ENCODE data around the gene FRRS1. TPM values are rescaled to one million over a fixed set of nuclear protein-coding genes. Genes with fewer than 3 reads are reported as not detected.

The FRRS1 gene
- polyA plus RNA-seq, 1 donor (not counting 4 experiments of a cell fraction or from before 2014, with no cell fraction given), result 11.2 TPM

DNA sequence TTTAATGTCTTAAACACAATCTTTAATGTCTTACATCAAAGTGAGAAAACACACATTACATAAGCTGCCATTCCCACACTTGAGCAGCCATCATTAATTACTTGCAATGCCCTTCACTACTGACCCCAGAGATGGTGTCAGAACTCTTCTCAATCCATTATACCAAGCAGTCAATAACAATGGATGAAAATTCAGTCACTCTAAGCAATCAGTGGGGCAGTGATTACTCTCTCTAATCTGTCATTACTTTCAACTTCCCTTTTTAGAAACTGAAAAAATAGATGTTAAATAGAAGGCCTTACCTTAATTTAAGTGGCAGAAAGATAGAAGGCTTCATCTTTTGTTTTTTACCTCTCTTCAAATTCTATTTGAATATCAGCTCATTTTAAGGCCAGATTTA is 9.7 kb upstream of the FRRS1 start:
- no peaks in the 10 kb centered on the region for H4K20me1 ChIP-seq (ENCODE audit: control insufficient read depth, extremely low read depth, insufficient read depth, low read length)
- no peak overlapping the region for H3K9ac ChIP-seq (ENCODE audit: control insufficient read depth, extremely low read depth, insufficient read depth, low read length)
- DNase-seq (ENCODE audit: low read depth, low spot score), result no peak
- TF ChIP-seq, protein P1, sequence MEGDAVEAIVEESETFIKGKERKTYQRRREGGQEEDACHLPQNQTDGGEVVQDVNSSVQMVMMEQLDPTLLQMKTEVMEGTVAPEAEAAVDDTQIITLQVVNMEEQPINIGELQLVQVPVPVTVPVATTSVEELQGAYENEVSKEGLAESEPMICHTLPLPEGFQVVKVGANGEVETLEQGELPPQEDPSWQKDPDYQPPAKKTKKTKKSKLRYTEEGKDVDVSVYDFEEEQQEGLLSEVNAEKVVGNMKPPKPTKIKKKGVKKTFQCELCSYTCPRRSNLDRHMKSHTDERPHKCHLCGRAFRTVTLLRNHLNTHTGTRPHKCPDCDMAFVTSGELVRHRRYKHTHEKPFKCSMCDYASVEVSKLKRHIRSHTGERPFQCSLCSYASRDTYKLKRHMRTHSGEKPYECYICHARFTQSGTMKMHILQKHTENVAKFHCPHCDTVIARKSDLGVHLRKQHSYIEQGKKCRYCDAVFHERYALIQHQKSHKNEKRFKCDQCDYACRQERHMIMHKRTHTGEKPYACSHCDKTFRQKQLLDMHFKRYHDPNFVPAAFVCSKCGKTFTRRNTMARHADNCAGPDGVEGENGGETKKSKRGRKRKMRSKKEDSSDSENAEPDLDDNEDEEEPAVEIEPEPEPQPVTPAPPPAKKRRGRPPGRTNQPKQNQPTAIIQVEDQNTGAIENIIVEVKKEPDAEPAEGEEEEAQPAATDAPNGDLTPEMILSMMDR (optimal IDR thresholded peaks at IDR 0.05 in 1 of 3, IDR thresholded peaks at IDR 0.05 in 1 of 3, conservative IDR thresholded peaks at IDR 0.05 in 1 of 3; ENCODE audit: extremely low read depth in 1 of 3, insufficient read depth in 2 of 3, low read length in 3 of 3), result no peak
- no peak for TF ChIP-seq EZH2 (IDR thresholded peaks at IDR 0.05; ENCODE audit: low read length)
- no peaks in the 10 kb centered on the region for H3K27me3 ChIP-seq (ENCODE audit: control insufficient read depth, extremely low read depth, insufficient read depth, low read length)
- H3K36me3 ChIP-seq (ENCODE audit: control insufficient read depth in 2 of 2, extremely low read depth in 1 of 2, insufficient read depth in 2 of 2, low read length in 2 of 2), result no peaks in the 10 kb centered on the region
- no peak for FAIRE-seq
- no peak overlapping the region for H3K4me2 ChIP-seq (ENCODE audit: control insufficient read depth, extremely low read depth, insufficient read depth, low read depth, low read length)
- H3K27ac ChIP-seq (ENCODE audit: control insufficient read depth, insufficient read depth, low read length), result no peak overlapping the region
- no peaks in the 10 kb centered on the region for H3K9me1 ChIP-seq (ENCODE audit: control insufficient read depth, extremely low read depth, insufficient read depth, low read length)
- no peaks in the 10 kb centered on the region for H3K79me2 ChIP-seq (ENCODE audit: control insufficient read depth, insufficient read depth, low read length)
- H2AFZ ChIP-seq (ENCODE audit: control insufficient read depth, low read length), result no peak overlapping the region
- H3K9me3 ChIP-seq (ENCODE audit: control insufficient read depth, low read depth, low read length), result no peaks in the 10 kb centered on the region
- no peak overlapping the region for H3K4me3 ChIP-seq (ENCODE audit: control insufficient read depth in 2 of 3, extremely low read depth in 1 of 3, insufficient read depth in 2 of 3, low read depth in 1 of 3, low read length in 3 of 3)
- dilution Hi-C loops (cut with MboI; ENCODE audit: extremely low pct_ligation_motif_present, low sequenced_read_pairs), result no loop called here
- no peaks in the 10 kb centered on the region for H3K4me1 ChIP-seq (ENCODE audit: control insufficient read depth, extremely low read depth, insufficient read depth, low read length)

DNA sequence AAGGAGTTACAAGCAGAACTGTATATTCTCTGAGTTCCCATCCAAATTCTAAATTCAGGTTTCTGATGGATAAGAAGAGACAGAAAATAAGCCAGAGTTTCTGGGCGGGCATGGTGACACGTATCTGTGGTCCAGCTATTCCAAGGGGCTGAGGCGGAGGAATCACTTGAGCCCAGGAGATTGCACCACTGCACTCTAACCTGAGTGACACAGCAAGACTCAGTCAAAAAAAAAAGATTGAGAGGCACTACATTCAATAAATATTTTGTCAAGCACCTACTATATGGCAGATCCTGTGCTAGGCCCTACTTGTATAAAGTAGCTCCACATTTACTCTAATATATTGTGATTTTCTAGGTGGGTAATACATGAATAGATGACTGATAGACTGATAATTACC is 6.4 kb upstream of the FRRS1 start:
- dilution Hi-C loops (cut with MboI; ENCODE audit: extremely low pct_ligation_motif_present, low sequenced_read_pairs), result no loop called here
- DNase-seq (ENCODE audit: low read depth, low spot score), result no peak
- H3K9me1 ChIP-seq (ENCODE audit: control insufficient read depth, extremely low read depth, insufficient read depth, low read length), result no peaks in the 10 kb centered on the region
- no peaks in the 10 kb centered on the region for H3K4me1 ChIP-seq (ENCODE audit: control insufficient read depth, extremely low read depth, insufficient read depth, low read length)
- no peak overlapping the region for H3K27ac ChIP-seq (ENCODE audit: control insufficient read depth, insufficient read depth, low read length)
- H3K27me3 ChIP-seq (ENCODE audit: control insufficient read depth, extremely low read depth, insufficient read depth, low read length), result no peaks in the 10 kb centered on the region
- no peak for FAIRE-seq
- no peak for TF ChIP-seq EZH2 (IDR thresholded peaks at IDR 0.05; ENCODE audit: low read length)
- no peaks in the 10 kb centered on the region for H3K79me2 ChIP-seq (ENCODE audit: control insufficient read depth, insufficient read depth, low read length)
- no peaks in the 10 kb centered on the region for H4K20me1 ChIP-seq (ENCODE audit: control insufficient read depth, extremely low read depth, insufficient read depth, low read length)
- H3K4me3 ChIP-seq (ENCODE audit: control insufficient read depth in 2 of 3, extremely low read depth in 1 of 3, insufficient read depth in 2 of 3, low read depth in 1 of 3, low read length in 3 of 3), result no peak overlapping the region
- H3K9me3 ChIP-seq (ENCODE audit: control insufficient read depth, low read depth, low read length), result no peaks in the 10 kb centered on the region
- no peak overlapping the region for H3K4me2 ChIP-seq (ENCODE audit: control insufficient read depth, extremely low read depth, insufficient read depth, low read depth, low read length)
- H3K36me3 ChIP-seq (ENCODE audit: control insufficient read depth in 2 of 2, extremely low read depth in 1 of 2, insufficient read depth in 2 of 2, low read length in 2 of 2), result no peaks in the 10 kb centered on the region
- H3K9ac ChIP-seq (ENCODE audit: control insufficient read depth, extremely low read depth, insufficient read depth, low read length), result no peak overlapping the region
- no peak overlapping the region for H2AFZ ChIP-seq (ENCODE audit: control insufficient read depth, low read length)

DNA sequence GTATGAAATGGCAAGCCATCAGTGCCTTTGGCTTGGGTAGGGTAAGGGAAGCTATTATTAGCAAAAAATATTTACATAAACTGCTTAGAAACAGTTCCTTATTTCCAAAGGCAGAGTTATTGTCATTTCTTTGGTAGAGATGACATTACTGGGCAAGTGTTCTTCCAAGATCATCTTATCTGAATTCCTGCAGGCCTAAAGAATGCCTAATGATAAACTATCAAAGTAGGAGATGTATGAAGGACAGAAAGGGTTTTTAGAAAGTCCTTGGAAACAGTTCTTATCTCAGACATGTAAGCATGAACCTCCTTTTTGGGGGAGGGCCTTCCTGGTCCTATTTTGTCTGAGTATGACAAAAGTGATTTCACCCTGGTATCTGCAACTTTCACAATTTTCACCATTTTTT is 5.1 kb upstream of the FRRS1 start:
- no peak overlapping the region for H2AFZ ChIP-seq (ENCODE audit: control insufficient read depth, low read length)
- H3K27ac ChIP-seq (ENCODE audit: control insufficient read depth, insufficient read depth, low read length), result no peak overlapping the region
- no peaks in the 10 kb centered on the region for H3K79me2 ChIP-seq (ENCODE audit: control insufficient read depth, insufficient read depth, low read length)
- no peak for TF ChIP-seq EZH2 (IDR thresholded peaks at IDR 0.05; ENCODE audit: low read length)
- TF ChIP-seq, protein P1 (optimal IDR thresholded peaks at IDR 0.05 in 1 of 3, IDR thresholded peaks at IDR 0.05 in 1 of 3, conservative IDR thresholded peaks at IDR 0.05 in 1 of 3; ENCODE audit: extremely low read depth in 1 of 3, insufficient read depth in 2 of 3, low read length in 3 of 3), result no peak
- no peak overlapping the region for H3K9ac ChIP-seq (ENCODE audit: control insufficient read depth, extremely low read depth, insufficient read depth, low read length)
- dilution Hi-C loops (cut with MboI; ENCODE audit: extremely low pct_ligation_motif_present, low sequenced_read_pairs), result no loop called here
- H3K36me3 ChIP-seq (ENCODE audit: control insufficient read depth in 2 of 2, extremely low read depth in 1 of 2, insufficient read depth in 2 of 2, low read length in 2 of 2), result no peaks in the 10 kb centered on the region
- no peaks in the 10 kb centered on the region for H3K9me3 ChIP-seq (ENCODE audit: control insufficient read depth, low read depth, low read length)
- no peak overlapping the region for H3K4me3 ChIP-seq (ENCODE audit: control insufficient read depth in 2 of 3, extremely low read depth in 1 of 3, insufficient read depth in 2 of 3, low read depth in 1 of 3, low read length in 3 of 3)
- FAIRE-seq, result no peak
- no peaks in the 10 kb centered on the region for H3K9me1 ChIP-seq (ENCODE audit: control insufficient read depth, extremely low read depth, insufficient read depth, low read length)
- H3K4me1 ChIP-seq (ENCODE audit: control insufficient read depth, extremely low read depth, insufficient read depth, low read length), result peaks cover 5% of the 10 kb centered on the region
- DNase-seq (ENCODE audit: low read depth, low spot score), result no peak
- H3K27me3 ChIP-seq (ENCODE audit: control insufficient read depth, extremely low read depth, insufficient read depth, low read length), result no peaks in the 10 kb centered on the region
- H3K4me2 ChIP-seq (ENCODE audit: control insufficient read depth, extremely low read depth, insufficient read depth, low read depth, low read length), result no peak overlapping the region
- H4K20me1 ChIP-seq (ENCODE audit: control insufficient read depth, extremely low read depth, insufficient read depth, low read length), result no peaks in the 10 kb centered on the region
